SK-N-SH (cell line): ENCODE data around the gene ARV1. TPM values are rescaled to one million over a fixed set of nuclear protein-coding genes. Genes with fewer than 3 reads are reported as not detected.

ENCODE experiments used
- CTCF ChIA-PET: fragments of 300-600, 350-600 bp; formaldehyde crosslinking; extraction: SDS; loops from one replicate; lab custom pipeline; 2021; lab: Yijun Ruan, JAX
- POLR2A ChIA-PET: fragments of 350-600 bp; sonication (Branson Sonifier 250); formaldehyde crosslinking; extraction: SDS; loops from one replicate; lab custom pipeline; 2020; ENCODE audit warnings: antibody characterized with exemption, inconsistent platforms; lab: Yijun Ruan, JAX
- DNase-seq: peaks from one replicate; pipeline ENCODE4 v3.0.0; 2012
- H2AFZ ChIP-seq: fragments of 200-600 bp; sonication (generic); 2 replicates; pipeline ENCODE4 v1.8.1; 2016; ENCODE audit warnings: antibody characterized with exemption, mild to moderate bottlenecking, low read depth
- H3F3A ChIP-seq: fragments of 200-600 bp; sonication (generic); replicated peaks from 2 replicates; pipeline ENCODE3; 2016; ENCODE audit warnings: antibody characterized with exemption, mild to moderate bottlenecking; ENCODE audit not compliant: insufficient read depth
- H3K27ac ChIP-seq, 2 experiments: fragments of 200-500 bp in 1 of 2; fragments of 200-600 bp in 1 of 2; sonication (Bioruptor generic) in 1 of 2; sonication (generic), shearing (Covaris generic) in 1 of 2; 2 replicates each; pipeline versions ENCODE4 v1.5.1 to v1.6.1; 2014 to 2016; ENCODE audit warnings: low read depth in 2 of 2, inconsistent platforms in 1 of 2, low read length in 1 of 2, mild to moderate bottlenecking in 1 of 2, mixed read lengths in 1 of 2
- H3K27me3 ChIP-seq: fragments of 200-600 bp; sonication (generic), shearing (Covaris generic); 2 replicates; pipeline ENCODE4 v1.6.1; 2016; ENCODE audit warnings: mixed run types; ENCODE audit not compliant: insufficient read depth
- H3K36me3 ChIP-seq, 2 experiments: fragments of 200-500 bp in 1 of 2; fragments of 200-600 bp in 1 of 2; sonication (Bioruptor generic) in 1 of 2; sonication (generic) in 1 of 2; replicated peaks in 1 of 2; 2 replicates each; pipeline versions ENCODE3 to v1.5.1; 2014 to 2016; ENCODE audit warnings: low read length in 1 of 2, mild to moderate bottlenecking in 1 of 2; ENCODE audit not compliant: insufficient read depth in 2 of 2, control insufficient read depth in 1 of 2
- H3K4me1 ChIP-seq, 2 experiments: fragments of 200-500 bp in 1 of 2; fragments of 200-600 bp in 1 of 2; sonication (Bioruptor generic) in 1 of 2; sonication (generic), shearing (Covaris generic) in 1 of 2; 2 replicates each; pipeline versions ENCODE4 v1.5.1 to v1.6.1; 2014 to 2016; ENCODE audit warnings: low read depth in 1 of 2, low read length in 1 of 2, mixed run types in 1 of 2; ENCODE audit not compliant: insufficient read depth in 2 of 2, control insufficient read depth in 1 of 2
- H3K4me2 ChIP-seq: fragments of 200-600 bp; sonication (generic), shearing (Covaris generic); 2 replicates; pipeline ENCODE4 v1.6.1; 2017; ENCODE audit warnings: mixed run types
- H3K4me3 ChIP-seq, 2 experiments: fragments of 200-500 bp in 1 of 2; fragments of 200-600 bp in 1 of 2; sonication (Bioruptor generic) in 1 of 2; sonication (generic), shearing (Covaris generic) in 1 of 2; 2 replicates each; pipeline versions ENCODE4 v1.5.1 to v1.8.1; 2014 to 2016; ENCODE audit warnings: low read depth in 2 of 2, inconsistent platforms in 1 of 2, low read length in 1 of 2, mild to moderate bottlenecking in 1 of 2, mixed read lengths in 1 of 2, moderate library complexity in 1 of 2
- H3K79me2 ChIP-seq: fragments of 200-600 bp; sonication (generic); 2 replicates; pipeline ENCODE4 v1.8.1; 2017; ENCODE audit warnings: mild to moderate bottlenecking; ENCODE audit not compliant: insufficient read depth
- H3K9ac ChIP-seq: fragments of 200-600 bp; sonication (generic); 2 replicates; pipeline ENCODE4 v1.6.1; 2017; ENCODE audit warnings: mixed run types
- H3K9me2 ChIP-seq: fragments of 200-600 bp; sonication (generic); 2 replicates; pipeline ENCODE4 v1.6.1; 2017; ENCODE audit warnings: mixed run types
- H3K9me3 ChIP-seq: fragments of 200-600 bp; sonication (generic); 2 replicates; pipeline ENCODE4 v1.6.1; 2017; ENCODE audit warnings: mixed run types, mild to moderate bottlenecking, moderate library complexity
- H4K20me1 ChIP-seq: fragments of 200-600 bp; sonication (generic); 2 replicates; pipeline ENCODE4 v1.6.1; 2017; ENCODE audit warnings: mild to moderate bottlenecking, mixed run types; ENCODE audit not compliant: insufficient read depth
- ELF1 ChIP-seq: IDR thresholded peaks from 2 replicates; pipeline ENCODE4 v1.4.0; 2012
- EP300 ChIP-seq, 2 experiments: IDR thresholded peaks; 2 replicates each; pipeline versions ENCODE4 v1.4.0 to v1.6.1; 2012; ENCODE audit warnings: borderline replicate concordance in 1 of 2, low read depth in 1 of 2, low read length in 1 of 2
- EZH2phosphoT487 ChIP-seq: fragments of 200-600 bp; sonication (generic); IDR thresholded peaks from 2 replicates; pipeline ENCODE4 v1.6.1; 2017; ENCODE audit warnings: low read depth, mixed run types, mild to moderate bottlenecking, antibody characterized with exemption, moderate library complexity, borderline replicate concordance
- FOXJ3 ChIP-seq: sonication (generic); formaldehyde crosslinking; IDR thresholded peaks from 2 replicates; pipeline ENCODE4 v1.5.1; 2020; ENCODE audit warnings: mild to moderate bottlenecking, missing genetic modification reagents
- GABPA ChIP-seq: IDR thresholded peaks from 2 replicates; pipeline ENCODE4 v1.4.0; 2012; ENCODE audit warnings: low read depth, mild to moderate bottlenecking
- GATA2 ChIP-seq: sonication (generic); formaldehyde crosslinking; IDR thresholded peaks from 2 replicates; pipeline ENCODE4 v1.5.0; 2020; ENCODE audit warnings: mild to moderate bottlenecking, missing genetic modification reagents
- IRF3 ChIP-seq: fragments of 150-350 bp; IDR thresholded peaks from 2 replicates; pipeline ENCODE4 v1.6.1; 2016; ENCODE audit warnings: mild to moderate bottlenecking, low read depth, low read length
- JUND ChIP-seq: IDR thresholded peaks from 2 replicates; pipeline ENCODE4 v1.4.0; 2012
- MEF2A ChIP-seq: IDR thresholded peaks from 2 replicates; pipeline ENCODE4 v1.4.0; 2012; ENCODE audit warnings: low read depth, borderline replicate concordance
- MXI1 ChIP-seq: IDR thresholded peaks from 2 replicates; pipeline ENCODE4 v1.6.1; 2012; ENCODE audit warnings: mild to moderate bottlenecking, low read depth, low read length, improper control_type of control experiment
- PBX3 ChIP-seq: IDR thresholded peaks from 2 replicates; pipeline ENCODE4; 2012
- POLR2AphosphoS5 ChIP-seq: IDR thresholded peaks from 2 replicates; pipeline ENCODE4 v1.6.1; 2012; ENCODE audit warnings: low read depth, low read length
- RXRA ChIP-seq: IDR thresholded peaks from 2 replicates; pipeline ENCODE4 v1.4.0; 2012; ENCODE audit warnings: low read depth, mild to moderate bottlenecking, borderline replicate concordance
- SIN3A ChIP-seq: IDR thresholded peaks from 2 replicates; pipeline ENCODE4 v1.6.1; 2012; ENCODE audit warnings: low read depth, mild to moderate bottlenecking, low read length, moderate library complexity, borderline replicate concordance
- TCF12 ChIP-seq: IDR thresholded peaks from 2 replicates; pipeline ENCODE4 v1.4.0; 2012
- TEAD4 ChIP-seq: IDR thresholded peaks from 2 replicates; pipeline ENCODE4 v1.4.0; 2012; ENCODE audit warnings: mild to moderate bottlenecking, borderline replicate concordance; ENCODE audit not compliant: insufficient read depth
- USF1 ChIP-seq: IDR thresholded peaks from 2 replicates; pipeline ENCODE4 v1.4.0; 2012; ENCODE audit warnings: low read depth, borderline replicate concordance
- USF2 ChIP-seq: fragments of 150-350 bp; IDR thresholded peaks from 2 replicates; pipeline ENCODE4 v1.6.1; 2017; ENCODE audit warnings: antibody characterized with exemption, low read length, low read depth, borderline replicate concordance
- ZBTB33 ChIP-seq: IDR thresholded peaks from 2 replicates; pipeline ENCODE4 v1.4.0; 2012; ENCODE audit warnings: low read depth, borderline replicate concordance
- WGBS: methylation state at CpG from one replicate; pipeline ENCODE4 v1.1.6; 2017; ENCODE audit warnings: low lambda C conversion rate; 5-methylcytosine and 5-hydroxymethylcytosine counted together
- polyA plus RNA-seq, 3 experiments: library from polyadenylated mRNA; depleted of rRNA; stranded (reverse); fragments of >200 nt; gene quantifications; 2 replicates each; pipeline ENCODE4 v1.2.3, GENCODE V29; 2012

The ARV1 gene
- polyA plus RNA-seq, 1 of the 3 experiments (the other 2 are of a cell fraction), result 26.7 TPM

- Histone ChIP-seq H3K27ac (no peak overlapping the region), H3K4me2 (no peak overlapping the region), H3K4me1 (peaks cover 0 to 8% of the 10 kb centered on the region in 2 experiments; a peak in 2 of 4 replicates), H4K20me1 (no peaks in the 10 kb centered on the region), H3K36me3 (no peaks in the 10 kb centered on the region), H2AFZ (no peak overlapping the region), H3K79me2 (no peaks in the 10 kb centered on the region), H3F3A (no peaks in the 10 kb centered on the region), H3K9me3 (no peaks in the 10 kb centered on the region), H3K9me2 (no peaks in the 10 kb centered on the region), H3K27me3 (peaks cover 13% of the 10 kb centered on the region), H3K4me3 (no peak overlapping the region), H3K9ac (no peak overlapping the region)
- POLR2A ChIA-PET, result no interaction called here
- WGBS, result 51% methylated on average over 5 of the region's 5 CpGs
- CTCF ChIA-PET, result interaction anchor here (0.7 to 1.3 kb wide), 2 partner anchors 10 to 32 kb away, joined by 3 to 4 read pairs; no protein-coding TSS in a partner anchor
- DNase-seq, result no peak
- TF ChIP-seq EP300 (IDR thresholded peaks at IDR 0.05; ENCODE audit: borderline replicate concordance in 1 of 2, low read depth in 1 of 2, low read length in 1 of 2) (no peak), ELF1 (no peak), MXI1 (no peak), IRF3 (no peak), SIN3A (no peak), FOXJ3 (no peak), USF2 (no peak), GATA2 (CRISPR knock-in tag) (no peak), GABPA (no peak), ZBTB33 (no peak)
Measured at GRCh38 chr1:231036416-231036815, 57.5 kb downstream of the ARV1 start.

GRCh38 chr1:231037585-231038517 lies 59.0 kb downstream of the ARV1 start:
- H3K79me2 ChIP-seq, result no peaks in the 10 kb centered on the region
- 80% methylated on average over 13 of the region's 13 CpGs for WGBS
- H2AFZ ChIP-seq, result no peak overlapping the region
- no peaks in the 10 kb centered on the region for H3K9me2 ChIP-seq
- no peak overlapping the region for H3K4me2 ChIP-seq
- H3K9ac ChIP-seq, result no peak overlapping the region
- no peaks in the 10 kb centered on the region for H3K9me3 ChIP-seq
- ChIA-PET CTCF (interaction anchor here (0.9 to 1.3 kb wide), 3 partner anchors 8 to 28 kb away, joined by 3 to 5 read pairs (median 4); no protein-coding TSS in a partner anchor), POLR2A (no interaction called here)
- no peak overlapping the region for H3K4me3 ChIP-seq
- no peaks in the 10 kb centered on the region for H3F3A ChIP-seq
- peaks cover 0 to 8% of the 10 kb centered on the region in 2 experiments; a peak in 2 of 4 replicates for H3K4me1 ChIP-seq
- peaks cover 13% of the 10 kb centered on the region for H3K27me3 ChIP-seq
- no peaks in the 10 kb centered on the region for H4K20me1 ChIP-seq
- no peak overlapping the region for H3K27ac ChIP-seq
- H3K36me3 ChIP-seq, result no peaks in the 10 kb centered on the region
- DNase-seq, result no peak
- TF ChIP-seq FOXJ3 (no peak), PBX3 (no peak), TCF12 (no peak), JUND (no peak), USF2 (no peak), EZH2phosphoT487 (no peak), MXI1 (no peak), POLR2AphosphoS5 (no peak), USF1 (no peak), RXRA (no peak), SIN3A (no peak), TEAD4 (no peak), MEF2A (no peak)
